ENCODE data around the gene NSG1.

- no peak for TF ChIP-seq MAX (CRISPR knock-in tag; IDR thresholded peaks at IDR 0.05)
- TF ChIP-seq NCOA6 (IDR thresholded peaks at IDR 0.05), result no peak
- no peak for TF ChIP-seq KLF16 (IDR thresholded peaks at IDR 0.05)
- no peak for TF ChIP-seq JUND (IDR thresholded peaks at IDR 0.05; ENCODE audit: borderline replicate concordance, low read depth, low read length)
- no peak for TF ChIP-seq JUND (tag; IDR thresholded peaks at IDR 0.05; ENCODE audit: borderline replicate concordance, low read depth, low read length)
- no peak for TF ChIP-seq SMARCA4 (IDR thresholded peaks at IDR 0.05)
- no peak for TF ChIP-seq TBP (optimal IDR thresholded peaks at IDR 0.05; ENCODE audit: low read depth, low read length)
- no peak for TF ChIP-seq NR2C2 (CRISPR knock-in tag; IDR thresholded peaks at IDR 0.05)
- no peak for TF ChIP-seq NR2C2 (tag; IDR thresholded peaks at IDR 0.05)
- no peak for TF ChIP-seq GABPA (tag; conservative IDR thresholded peaks at IDR 0.05; ENCODE audit: low read depth)
- no peak for TF ChIP-seq MAFF (IDR thresholded peaks at IDR 0.05; ENCODE audit: low read length)
Measured at GRCh38 chr4:4424499-4425115, 37.7 kb downstream of the NSG1 start.
